Activated CD4-positive, alpha-beta T cell treated with anti-CD3 and anti-CD28 coated beads for 36 hours (primary cell): ENCODE results near the gene UST. TPM values are rescaled to one million over a fixed set of nuclear protein-coding genes. Genes with fewer than 3 reads are reported as not detected.

Experiments used
- ATAC-seq: fragments of 200-7000 bp; cut with Tn5 transposase; one replicate; pipeline ENCODE4 v1.10.0; 2021; ENCODE audit warnings: mild to moderate bottlenecking, moderate library complexity
- CTCF ChIA-PET: fragments of 350-600 bp; sonication (Branson Sonifier 250); formaldehyde crosslinking; loops from one replicate; lab custom pipeline; 2021; ENCODE audit warnings: antibody characterized with exemption; lab: Charles Lee
- POLR2A ChIA-PET: fragments of 350-600 bp; sonication (Branson Sonifier 250); formaldehyde crosslinking; loops from one replicate; lab custom pipeline; 2021; ENCODE audit warnings: antibody characterized with exemption, inconsistent platforms; lab: Charles Lee
- DNase-seq: peaks from one replicate; pipeline ENCODE4 v3.0.0-alpha.2; 2020
- H3K27ac Mint-ChIP-seq: one replicate; pipeline ENCODE4 v1.8.0; 2021; ENCODE audit warnings: mixed read lengths
- H3K27me3 Mint-ChIP-seq: one replicate; pipeline ENCODE4 v1.8.0; 2021; ENCODE audit warnings: mixed read lengths
- H3K36me3 Mint-ChIP-seq: one replicate; pipeline ENCODE4 v1.8.0; 2021; ENCODE audit warnings: low read depth, mixed read lengths
- H3K4me1 Mint-ChIP-seq: one replicate; pipeline ENCODE4 v1.8.0; 2021; ENCODE audit warnings: mixed read lengths
- H3K4me3 Mint-ChIP-seq: one replicate; pipeline ENCODE4 v1.8.0; 2021; ENCODE audit warnings: mild to moderate bottlenecking, moderate library complexity, mixed read lengths
- H3K9me3 Mint-ChIP-seq: one replicate; pipeline ENCODE4 v1.8.0; 2021; ENCODE audit warnings: low read depth, mixed read lengths
- intact Hi-C, 2 experiments: fragments of 100-400 bp; cut with DNase I in 1 of 2; cut with micrococcal nuclease in 1 of 2; formaldehyde crosslinking; loops; one replicate each; pipeline versions ENCODE4 v1.14.2 to v1.15.1; 2022 to 2024; cut with DNase I, micrococcal nuclease
- total RNA-seq, 2 experiments: library from RNA; stranded (reverse); gene quantifications; one replicate each; pipeline ENCODE4 v1.2.3, GENCODE V29; 2021

Gene UST
- total RNA-seq, 2 experiments from 2014 or later, result 2.2 to 2.8 TPM

DNA sequence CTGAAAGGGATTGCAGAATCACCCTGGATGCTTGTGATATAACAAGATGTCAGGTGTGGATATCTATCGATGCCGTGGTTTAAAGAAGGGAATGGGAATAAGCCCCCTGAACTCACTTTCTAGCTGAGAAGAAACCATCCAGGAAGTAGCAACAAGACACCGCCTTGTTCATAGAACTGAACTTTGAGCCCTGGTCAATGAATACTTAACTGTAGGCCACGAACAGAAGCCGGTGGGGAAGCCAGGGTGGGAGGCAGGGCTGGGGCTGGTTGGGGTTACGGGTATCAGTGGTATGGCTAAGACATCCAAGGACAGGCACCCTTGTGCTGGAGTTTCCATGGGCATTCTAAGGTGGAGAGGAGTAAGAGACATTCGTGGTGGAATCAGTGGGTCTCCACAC, 61.0 kb downstream of the UST start:
- Mint-ChIP-seq H3K4me3 (no peak overlapping the region), H3K36me3 (no peaks in the 10 kb centered on the region), H3K4me1 (peaks cover 7% of the 10 kb centered on the region), H3K27ac (no peak overlapping the region), H3K27me3 (no peaks in the 10 kb centered on the region), H3K9me3 (peaks cover 3% of the 10 kb centered on the region)
- intact Hi-C loops, result no loop called here
- ChIA-PET CTCF (interaction anchor here (0.6 kb wide), 1 partner anchor 13 kb away, joined by 4 read pairs; no protein-coding TSS in a partner anchor), POLR2A (no interaction called here)
- DNase-seq (no peak), ATAC-seq (no peak)

DNA sequence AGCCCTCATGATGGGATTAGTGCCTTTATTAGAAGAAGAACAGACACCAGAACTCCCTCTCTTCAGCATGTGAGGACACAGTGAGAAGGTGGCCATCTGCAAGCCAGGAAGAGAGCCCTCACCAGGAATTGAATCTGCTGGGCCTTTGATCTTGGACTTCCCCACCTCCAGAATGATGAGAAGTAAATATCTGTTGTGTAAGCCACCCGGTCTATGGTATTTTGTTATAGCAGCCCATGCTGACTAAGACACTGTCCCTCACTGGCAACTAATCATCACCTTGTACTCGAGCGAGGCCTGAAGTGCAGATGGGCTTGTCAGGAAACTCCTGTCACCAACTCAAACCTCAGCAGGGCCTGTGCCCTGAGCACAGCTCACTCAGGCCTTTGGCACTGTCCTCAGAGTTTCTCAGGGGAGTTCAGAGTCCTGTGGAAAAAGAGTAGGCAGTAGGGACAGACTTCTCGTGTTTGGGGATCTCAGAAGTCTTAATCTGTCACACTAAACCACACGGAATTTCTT, 62.0 kb downstream of the UST start:
- POLR2A ChIA-PET, result no interaction called here
- H3K9me3 Mint-ChIP-seq, result peaks cover 3% of the 10 kb centered on the region
- CTCF ChIA-PET, result no interaction called here
- H3K4me3 Mint-ChIP-seq, result no peak overlapping the region
- no peak overlapping the region for H3K27ac Mint-ChIP-seq
- DNase-seq (no peak), ATAC-seq (no peak)
- intact Hi-C loops, result no loop called here
- H3K27me3 Mint-ChIP-seq, result no peaks in the 10 kb centered on the region
- peaks cover 7% of the 10 kb centered on the region for H3K4me1 Mint-ChIP-seq
- no peaks in the 10 kb centered on the region for H3K36me3 Mint-ChIP-seq

DNA sequence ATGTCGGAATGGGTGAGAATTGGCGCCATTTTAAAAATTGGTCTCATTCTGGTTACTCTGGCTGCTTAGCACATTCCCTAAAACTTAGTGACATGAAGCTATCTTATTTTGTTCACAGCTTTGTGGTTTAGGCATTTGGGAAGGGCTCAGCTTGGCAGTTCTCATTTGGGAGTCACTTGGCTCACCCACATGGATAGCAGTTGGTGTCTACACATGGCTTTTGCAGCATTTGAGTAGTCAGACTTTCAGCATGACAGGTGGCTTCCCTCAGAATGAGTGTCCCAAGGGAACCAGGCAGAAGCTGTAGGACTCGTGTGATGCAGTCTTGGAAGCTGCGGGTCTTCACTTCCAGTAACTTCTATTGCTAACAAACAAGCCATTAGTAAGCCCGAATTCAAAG, 64.6 kb downstream of the UST start:
- ATAC-seq (no peak), DNase-seq (no peak)
- peaks cover 3% of the 10 kb centered on the region for H3K36me3 Mint-ChIP-seq
- peaks cover 5% of the 10 kb centered on the region for H3K9me3 Mint-ChIP-seq
- ChIA-PET CTCF (interaction anchor here (1.8 kb wide), 1 partner anchor 11 kb away, joined by 6 read pairs; no protein-coding TSS in a partner anchor), POLR2A (no interaction called here)
- H3K4me3 Mint-ChIP-seq, result no peak overlapping the region
- H3K4me1 Mint-ChIP-seq, result peaks cover 7% of the 10 kb centered on the region
- no peak overlapping the region for H3K27ac Mint-ChIP-seq
- H3K27me3 Mint-ChIP-seq, result peaks cover 2% of the 10 kb centered on the region
- intact Hi-C loops, result no loop called here

DNA sequence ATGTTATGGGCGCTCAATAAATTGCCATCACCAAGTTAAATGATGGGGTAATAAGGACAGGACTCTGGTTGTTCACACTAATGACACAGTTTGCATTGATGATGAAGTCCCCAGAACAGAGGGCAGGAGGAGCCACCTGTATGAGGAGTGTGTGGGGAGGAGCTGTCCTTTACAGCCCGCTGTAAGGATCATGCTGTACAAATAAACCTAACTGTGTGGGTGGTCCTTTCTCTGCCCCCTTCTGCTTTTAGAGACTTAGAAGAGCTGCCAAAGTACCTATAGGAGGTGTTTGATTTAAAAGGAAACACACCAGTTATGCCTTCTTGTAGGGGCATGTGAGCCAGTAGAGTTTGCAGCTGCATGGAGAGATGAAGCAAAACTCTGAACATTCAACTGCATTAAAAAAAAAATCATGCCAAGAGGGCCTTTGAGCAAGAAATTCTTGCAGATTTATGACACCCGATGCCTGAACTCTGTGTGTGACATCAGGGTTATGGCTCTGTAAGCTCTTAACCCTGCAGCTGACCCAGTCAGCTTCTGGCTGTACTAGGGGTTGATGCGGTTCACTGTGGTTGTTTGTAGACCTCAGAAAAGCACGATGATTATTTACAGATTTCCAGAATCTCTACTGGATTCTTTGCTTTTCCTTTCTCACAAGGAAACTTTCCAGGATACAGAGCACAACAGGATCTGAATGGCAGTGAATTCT, 67.4 kb downstream of the UST start:
- Mint-ChIP-seq H3K36me3 (peaks cover 3% of the 10 kb centered on the region), H3K9me3 (peaks cover 5% of the 10 kb centered on the region), H3K4me3 (no peak overlapping the region), H3K27me3 (peaks cover 2% of the 10 kb centered on the region), H3K4me1 (peaks cover 4% of the 10 kb centered on the region), H3K27ac (no peak overlapping the region)
- POLR2A ChIA-PET, result no interaction called here
- no peak for ATAC-seq
- intact Hi-C loops, result no loop called here
- no peak for DNase-seq
- CTCF ChIA-PET, result no interaction called here

DNA sequence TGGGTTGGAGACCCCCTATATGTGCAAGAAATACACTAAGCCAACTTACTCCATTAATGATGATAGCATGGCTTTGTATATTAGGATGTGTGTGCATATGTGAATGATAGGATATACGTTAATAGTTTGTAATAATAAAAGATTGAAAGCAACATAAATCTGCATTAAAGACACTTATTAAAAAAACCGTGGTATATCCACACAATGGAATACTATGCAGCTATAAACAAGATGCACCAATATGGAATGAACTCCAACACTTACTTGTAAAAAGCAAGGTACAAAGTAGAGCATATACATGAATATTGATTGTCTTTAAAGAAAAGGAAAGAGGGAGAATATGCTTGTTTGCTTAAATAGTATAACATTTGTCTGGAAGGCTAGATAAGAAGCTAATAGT, 68.0 kb downstream of the UST start:
- peaks cover 3% of the 10 kb centered on the region for H3K4me1 Mint-ChIP-seq
- H3K4me3 Mint-ChIP-seq, result no peak overlapping the region
- ChIA-PET POLR2A (no interaction called here), CTCF (no interaction called here)
- H3K27ac Mint-ChIP-seq, result no peak overlapping the region
- intact Hi-C loops, result no loop called here
- H3K9me3 Mint-ChIP-seq, result peaks cover 5% of the 10 kb centered on the region
- ATAC-seq (no peak), DNase-seq (no peak)
- H3K36me3 Mint-ChIP-seq, result peaks cover 3% of the 10 kb centered on the region
- H3K27me3 Mint-ChIP-seq, result peaks cover 2% of the 10 kb centered on the region

DNA sequence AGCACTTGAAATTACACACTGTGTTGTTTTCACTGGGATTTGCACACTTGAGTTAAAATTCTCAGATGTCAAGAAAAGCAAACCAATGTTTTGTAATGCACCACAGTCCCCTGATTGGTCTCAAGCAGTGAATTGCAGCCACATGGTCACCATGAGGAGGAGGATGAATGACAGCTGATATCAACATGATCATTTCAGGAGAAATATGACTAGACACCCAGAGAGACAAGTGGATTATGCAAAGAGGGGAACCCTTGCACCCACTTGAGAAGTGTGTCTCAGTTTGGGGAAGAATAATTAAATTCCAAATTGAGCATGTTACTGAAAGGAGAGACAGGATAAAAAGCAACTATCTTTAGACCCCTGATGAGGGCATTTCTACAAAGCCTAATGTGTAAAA, 69.3 kb downstream of the UST start:
- Mint-ChIP-seq H3K4me3 (no peak overlapping the region), H3K27me3 (peaks cover 2% of the 10 kb centered on the region), H3K9me3 (peaks cover 5% of the 10 kb centered on the region), H3K4me1 (peaks cover 3% of the 10 kb centered on the region), H3K27ac (no peak overlapping the region), H3K36me3 (peaks cover 3% of the 10 kb centered on the region)
- ATAC-seq, result no peak
- DNase-seq, result no peak
- ChIA-PET CTCF (interaction anchor here (1.1 kb wide), 1 partner anchor 132 kb away, joined by 4 read pairs; no protein-coding TSS in a partner anchor), POLR2A (no interaction called here)
- intact Hi-C loops, result no loop called here

DNA sequence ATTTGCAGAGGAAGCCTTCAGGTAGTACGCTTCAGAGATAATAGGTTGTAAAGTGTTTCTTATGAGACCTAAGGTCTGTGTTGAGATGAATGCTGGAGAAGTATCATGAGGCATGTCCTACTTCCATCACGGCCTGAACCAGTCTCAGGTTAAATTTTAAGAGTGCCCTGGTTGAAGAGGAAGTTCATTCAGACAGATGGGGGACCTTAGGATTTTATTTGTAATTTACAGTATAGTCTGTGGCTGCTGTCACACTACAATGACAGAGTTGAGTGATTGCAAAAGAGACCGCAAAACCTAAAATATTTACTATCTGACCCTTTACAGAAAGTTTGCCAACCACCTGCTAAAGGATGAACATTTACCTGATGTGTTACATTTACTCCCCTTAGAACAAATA, 70.9 kb downstream of the UST start:
- ChIA-PET CTCF (no interaction called here), POLR2A (no interaction called here)
- peaks cover 2% of the 10 kb centered on the region for H3K9me3 Mint-ChIP-seq
- H3K27ac Mint-ChIP-seq, result no peak overlapping the region
- peaks cover 2% of the 10 kb centered on the region for H3K27me3 Mint-ChIP-seq
- H3K4me3 Mint-ChIP-seq, result no peak overlapping the region
- ATAC-seq (no peak), DNase-seq (no peak)
- peaks cover 3% of the 10 kb centered on the region for H3K36me3 Mint-ChIP-seq
- H3K4me1 Mint-ChIP-seq, result peaks cover 3% of the 10 kb centered on the region
- intact Hi-C loops, result no loop called here

DNA sequence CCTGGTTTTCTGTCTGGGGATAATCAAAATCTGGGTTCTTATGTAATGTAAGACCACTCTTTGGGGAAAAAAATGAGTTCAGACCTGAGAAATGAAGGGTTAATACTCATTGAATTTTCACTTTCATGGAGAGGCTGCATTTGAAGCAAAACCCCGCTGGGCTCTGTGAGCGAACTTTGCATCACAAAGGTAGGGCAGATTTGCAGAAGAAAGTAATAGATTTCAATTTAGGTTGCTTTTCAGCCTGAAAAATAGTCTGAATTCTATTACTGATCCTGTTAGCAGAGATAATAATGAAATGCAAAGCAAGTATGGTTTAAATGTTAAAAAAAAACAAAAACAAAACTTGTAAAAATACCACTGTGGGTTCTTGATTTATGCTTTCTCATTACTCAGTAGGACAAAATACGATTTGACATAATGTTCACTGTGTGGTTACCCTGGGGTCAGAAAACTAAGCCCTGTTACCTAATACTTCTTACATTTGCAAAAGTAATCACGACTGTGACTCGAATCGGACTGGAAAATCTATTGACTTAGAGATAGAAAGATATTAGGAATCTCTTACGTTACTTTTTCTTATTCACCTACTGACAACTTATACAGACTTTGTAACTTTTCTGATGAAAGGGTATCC, 72.2 kb downstream of the UST start:
- POLR2A ChIA-PET, result no interaction called here
- peaks cover 2% of the 10 kb centered on the region for H3K27me3 Mint-ChIP-seq
- no peak for ATAC-seq

DNA sequence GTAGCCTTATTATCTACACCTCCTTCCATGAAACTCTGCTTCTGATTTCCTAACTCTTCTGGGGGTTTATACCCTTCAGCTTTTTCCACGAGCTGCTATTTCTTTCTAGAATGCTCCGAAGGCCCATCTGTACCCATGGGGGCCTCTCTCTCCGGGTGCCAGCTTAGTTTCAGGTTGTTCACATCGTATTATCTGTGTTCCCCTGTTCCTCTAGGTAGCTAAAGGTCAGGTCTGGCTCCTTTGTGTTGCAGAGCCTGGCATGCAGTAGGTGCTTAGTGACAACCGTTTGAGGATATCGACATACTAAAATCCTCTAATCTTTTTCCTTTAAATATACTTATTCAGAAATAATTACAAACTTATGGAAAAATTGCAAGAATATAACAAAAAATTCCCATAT, 73.0 kb downstream of the UST start:
- POLR2A ChIA-PET, result no interaction called here
- no peak overlapping the region for H3K4me3 Mint-ChIP-seq
- intact Hi-C loops, result no loop called here
- H3K9me3 Mint-ChIP-seq, result peaks cover 3% of the 10 kb centered on the region
- peaks cover 2% of the 10 kb centered on the region for H3K27me3 Mint-ChIP-seq
- peaks cover 3% of the 10 kb centered on the region for H3K4me1 Mint-ChIP-seq
- H3K36me3 Mint-ChIP-seq, result peaks cover 2% of the 10 kb centered on the region
- ATAC-seq (no peak), DNase-seq (no peak)
- no peak overlapping the region for H3K27ac Mint-ChIP-seq
- CTCF ChIA-PET, result no interaction called here

More for the DNA sequence above, 72.2 kb downstream of the UST start:
- no peak for DNase-seq
- intact Hi-C loops, result no loop called here
- peaks cover 3% of the 10 kb centered on the region for H3K36me3 Mint-ChIP-seq
- no peak overlapping the region for H3K4me3 Mint-ChIP-seq
- peaks cover 3% of the 10 kb centered on the region for H3K4me1 Mint-ChIP-seq
- CTCF ChIA-PET, result no interaction called here
- H3K9me3 Mint-ChIP-seq, result peaks cover 2% of the 10 kb centered on the region
- no peak overlapping the region for H3K27ac Mint-ChIP-seq

DNA sequence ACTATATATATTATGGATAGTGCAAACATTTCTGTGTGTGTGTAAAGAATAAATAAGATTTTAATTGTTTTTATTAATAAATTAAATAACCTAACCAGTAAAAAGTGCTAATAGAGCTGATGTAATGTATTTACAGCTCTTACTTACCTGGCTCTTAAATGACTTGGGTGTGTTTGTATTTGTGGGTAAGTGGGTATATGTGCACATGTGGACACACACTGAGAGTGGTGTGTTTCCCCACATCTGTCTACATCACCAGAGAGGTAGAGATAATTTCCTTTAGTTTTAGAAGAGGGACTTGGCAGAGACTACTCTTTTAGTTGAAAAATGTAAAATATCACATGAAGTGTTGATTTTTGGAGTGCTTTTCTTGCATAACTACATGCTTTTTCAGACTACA, 76.0 kb downstream of the UST start:
- Mint-ChIP-seq H3K4me1 (peaks cover 1% of the 10 kb centered on the region), H3K9me3 (peaks cover 4% of the 10 kb centered on the region), H3K4me3 (no peak overlapping the region), H3K36me3 (no peaks in the 10 kb centered on the region), H3K27me3 (peaks cover 3% of the 10 kb centered on the region), H3K27ac (no peak overlapping the region)
- POLR2A ChIA-PET, result no interaction called here
- ATAC-seq (no peak), DNase-seq (no peak)
- intact Hi-C loops, result no loop called here
- CTCF ChIA-PET, result no interaction called here

DNA sequence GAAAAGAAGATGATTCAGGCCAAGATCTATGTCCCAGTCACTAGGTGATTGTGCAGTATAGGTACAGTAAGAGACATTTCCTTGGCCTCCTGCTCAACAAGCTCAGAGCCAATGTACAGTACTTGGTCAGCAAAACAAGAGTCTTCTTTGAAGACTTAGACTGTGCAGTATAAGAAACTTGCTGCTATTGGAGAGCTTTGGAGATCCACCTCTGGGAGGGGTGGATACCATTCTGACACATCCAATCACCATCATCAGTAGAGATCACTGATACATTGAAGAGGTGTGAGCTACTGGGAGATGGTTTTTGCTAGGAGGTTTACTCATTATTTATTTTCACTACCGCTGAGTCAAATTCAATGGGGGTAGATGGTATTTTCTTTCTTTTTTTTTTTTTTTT, 77.5 kb downstream of the UST start:
- CTCF ChIA-PET, result interaction anchor here (0.6 to 1.1 kb wide), 3 partner anchors 9 to 43 kb away, joined by 3 to 4 read pairs (median 3); no protein-coding TSS in a partner anchor

DNA sequence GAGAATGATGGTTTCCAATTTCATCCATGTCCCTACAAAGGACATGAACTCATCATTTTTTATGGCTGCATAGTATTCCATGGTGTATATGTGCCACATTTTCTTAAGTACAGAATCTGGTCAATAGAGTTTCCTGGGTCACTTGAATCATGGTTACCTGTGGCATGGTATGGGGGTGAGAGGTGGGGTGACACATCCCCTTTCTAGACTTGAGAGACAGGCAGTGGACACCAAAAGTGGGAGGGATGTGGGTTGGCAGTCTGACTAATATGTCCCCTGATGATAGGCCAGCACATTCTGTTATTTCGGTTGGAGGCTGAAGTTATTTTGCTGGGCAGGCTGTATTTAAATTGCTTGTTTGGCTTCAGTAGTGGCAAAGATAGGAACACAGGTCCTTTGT, 78.1 kb downstream of the UST start:
- peaks cover 13% of the 10 kb centered on the region for H3K4me1 Mint-ChIP-seq
- CTCF ChIA-PET, result interaction anchor here (1.2 kb wide), 1 partner anchor 23 kb away, joined by 3 read pairs; no protein-coding TSS in a partner anchor
- H3K9me3 Mint-ChIP-seq, result peaks cover 4% of the 10 kb centered on the region
- H3K27ac Mint-ChIP-seq, result no peak overlapping the region
- no peak for ATAC-seq
- H3K27me3 Mint-ChIP-seq, result peaks cover 6% of the 10 kb centered on the region
- POLR2A ChIA-PET, result no interaction called here
- intact Hi-C loops, result no loop called here
- H3K36me3 Mint-ChIP-seq, result no peaks in the 10 kb centered on the region
- no peak overlapping the region for H3K4me3 Mint-ChIP-seq
- DNase-seq, result no peak

More for the DNA sequence above, 77.5 kb downstream of the UST start:
- POLR2A ChIA-PET, result no interaction called here
- H3K36me3 Mint-ChIP-seq, result no peaks in the 10 kb centered on the region
- peaks cover 3% of the 10 kb centered on the region for H3K27me3 Mint-ChIP-seq
- H3K9me3 Mint-ChIP-seq, result peaks cover 4% of the 10 kb centered on the region
- no peak for DNase-seq
- no peak overlapping the region for H3K4me3 Mint-ChIP-seq
- H3K4me1 Mint-ChIP-seq, result peaks cover 6% of the 10 kb centered on the region
- no peak overlapping the region for H3K27ac Mint-ChIP-seq
- peak; percentile 63 for ATAC-seq
- intact Hi-C loops, result no loop called here
